CD8-positive, alpha-beta memory T cell (primary cell): ENCODE measurements around the gene SMIM33. TPM values are rescaled to one million over a fixed set of nuclear protein-coding genes. Genes with fewer than 3 reads are reported as not detected.
"Not testable (repeated sequence)": the region's sequence is repeated elsewhere in the genome, so short reads cannot be mapped to it uniquely, and the experiment has no call there.

Experiments
- CTCF ChIA-PET: fragments of 350-600 bp; sonication (Branson Sonifier 250); formaldehyde crosslinking; loops from one replicate; lab custom pipeline; 2021; ENCODE audit warnings: antibody characterized with exemption; lab: Charles Lee
- POLR2A ChIA-PET: fragments of 350-600 bp; sonication (Branson Sonifier 250); formaldehyde crosslinking; loops from one replicate; lab custom pipeline; 2021; ENCODE audit warnings: antibody characterized with exemption; lab: Charles Lee
- DNase-seq, 5 donors: peaks; one replicate each; pipeline versions ENCODE4 v3.0.0 to v3.0.0-alpha.2; 2020 to 2022; ENCODE audit warnings: mixed read lengths in 1 of 5
- H3K27ac ChIP-seq: one replicate; pipeline ENCODE4 v1.7.0; 2013; ENCODE audit warnings: low read depth, mild to moderate bottlenecking, low read length, moderate library complexity
- H3K27me3 ChIP-seq: 2 replicates; pipeline ENCODE4 v1.7.0; 2013; ENCODE audit warnings: low read length, mild to moderate bottlenecking; ENCODE audit not compliant: insufficient read depth, poor library complexity, severe bottlenecking
- H3K36me3 ChIP-seq: 2 replicates; pipeline ENCODE4 v1.7.0; 2013; ENCODE audit warnings: mild to moderate bottlenecking, low read length, moderate library complexity; ENCODE audit not compliant: insufficient read depth
- H3K4me1 ChIP-seq: 2 replicates; pipeline ENCODE4 v1.7.0; 2013; ENCODE audit warnings: mild to moderate bottlenecking, low read length, moderate library complexity; ENCODE audit not compliant: insufficient read depth
- H3K4me3 ChIP-seq: 2 replicates; pipeline ENCODE4 v1.7.0; 2013; ENCODE audit warnings: mild to moderate bottlenecking, low read length
- H3K9me3 ChIP-seq: 2 replicates; pipeline ENCODE4 v1.7.0; 2013; ENCODE audit warnings: mild to moderate bottlenecking, low read length
- H3K27ac Mint-ChIP-seq, 8 donors: one replicate each; pipeline ENCODE4 v1.8.0; 2020 to 2021; ENCODE audit warnings: mixed read lengths in 8 of 8, mild to moderate bottlenecking in 6 of 8, inconsistent platforms in 3 of 8, moderate library complexity in 3 of 8
- H3K27me3 Mint-ChIP-seq, 2 donors: one replicate each; pipeline ENCODE4 v1.8.0; 2020 to 2021; ENCODE audit warnings: mixed read lengths in 2 of 2, mild to moderate bottlenecking in 1 of 2, moderate library complexity in 1 of 2
- H3K36me3 Mint-ChIP-seq, 3 donors: one replicate each; pipeline ENCODE4 v1.8.0; 2020 to 2021; ENCODE audit warnings: mixed read lengths in 3 of 3, inconsistent platforms in 1 of 3, mild to moderate bottlenecking in 1 of 3
- H3K4me1 Mint-ChIP-seq, 3 donors: one replicate each; pipeline ENCODE4 v1.8.0; 2020 to 2021; ENCODE audit warnings: mixed read lengths in 3 of 3, inconsistent platforms in 1 of 3, mild to moderate bottlenecking in 1 of 3
- H3K4me3 Mint-ChIP-seq, 7 donors: one replicate each; pipeline ENCODE4 v1.8.0; 2020 to 2021; ENCODE audit warnings: mixed read lengths in 7 of 7, mild to moderate bottlenecking in 6 of 7, moderate library complexity in 4 of 7, inconsistent platforms in 2 of 7
- H3K9me3 Mint-ChIP-seq, 5 donors: one replicate each; pipeline ENCODE4 v1.8.0; 2020 to 2022; ENCODE audit warnings: mixed read lengths in 5 of 5, mild to moderate bottlenecking in 3 of 5, moderate library complexity in 2 of 5, inconsistent platforms in 1 of 5
- polyA plus RNA-seq: library from polyadenylated mRNA; unstranded; fragments of 300-500 nt; fragmentation: Illumina TruSeq; gene quantifications from one replicate; pipeline ENCODE4 v1.2.3, GENCODE V29; 2021
- total RNA-seq, 2 experiments: library from RNA; stranded (reverse); gene quantifications; one replicate each; pipeline ENCODE4 v1.2.3, GENCODE V29; 2021

SMIM33 gene
- total and polyA plus RNA-seq, 3 experiments from 2014 or later: 0.11 to 1.1 (median 0.28) TPM

- peaks cover 42 to 69% (median 61%) of the 10 kb centered on the region in 3 donors for H3K4me1 Mint-ChIP-seq
- not testable (repeated sequence) for H3K27ac ChIP-seq, H3K27ac Mint-ChIP-seq, H3K4me3 ChIP-seq, H3K9me3 Mint-ChIP-seq, H3K9me3 ChIP-seq, H3K4me3 Mint-ChIP-seq, DNase-seq, H3K27me3 Mint-ChIP-seq, H3K27me3 ChIP-seq
- Histone ChIP-seq H3K36me3 (peaks cover 34% of the 10 kb centered on the region), H3K4me1 (peaks cover 70% of the 10 kb centered on the region)
- H3K36me3 Mint-ChIP-seq: peaks cover 0 to 55% (median 9%) of the 10 kb centered on the region in 3 donors
- CTCF ChIA-PET: interaction anchor here (0.7 to 2.1 kb wide), 3 partner anchors 35 to 200 kb away, joined by 3 to 7 read pairs (median 4); no protein-coding TSS in a partner anchor
- POLR2A ChIA-PET: interaction anchor here (1.1 kb wide), 1 partner anchor 10 kb away, joined by 3 read pairs; no protein-coding TSS in a partner anchor
These were observed 8.9 kb downstream of the SMIM33 start for GRCh38 chr5:139479729-139480128.

GRCh38 chr5:139481122-139481533, 10.3 kb downstream of the SMIM33 start:
- H3K4me3 Mint-ChIP-seq: peak overlapping the region; percentile 86 to 90 (median 88)
- H3K36me3 Mint-ChIP-seq: peaks cover 0 to 42% (median 4%) of the 10 kb centered on the region in 3 donors
- CTCF ChIA-PET: interaction anchor here (1.1 to 3.1 kb wide), 5 partner anchors 10 to 61 kb away, joined by 3 to 26 read pairs (median 7); partner anchors contain the start of gene SMIM33
- Histone ChIP-seq H3K27ac (peak overlapping the region; percentile 82), H3K36me3 (peaks cover 27% of the 10 kb centered on the region), H3K9me3 (no peaks in the 10 kb centered on the region), H3K4me1 (peaks cover 56% of the 10 kb centered on the region), H3K27me3 (no peaks in the 10 kb centered on the region), H3K4me3 (peak overlapping the region; percentile 94)
- H3K4me1 Mint-ChIP-seq: peaks cover 30 to 55% (median 52%) of the 10 kb centered on the region in 3 donors
- POLR2A ChIA-PET: interaction anchor here (0.6 to 2.3 kb wide), 8 partner anchors 10 to 1016 kb away, joined by 3 to 18 read pairs (median 4); partner anchors contain the start of genes CXXC5, DNAJC18, EGR1 and SMIM33
- H3K9me3 Mint-ChIP-seq: no peaks in the 10 kb centered on the region
- no peak for DNase-seq
- peak overlapping the region; percentile 75 to 97 (median 88) for H3K27ac Mint-ChIP-seq
- H3K27me3 Mint-ChIP-seq: no peaks in the 10 kb centered on the region

GRCh38 chr5:139481580-139482049, 10.8 kb downstream of the SMIM33 start:
- Histone ChIP-seq H3K4me1 (peaks cover 52% of the 10 kb centered on the region), H3K27me3 (no peaks in the 10 kb centered on the region), H3K36me3 (peaks cover 24% of the 10 kb centered on the region), H3K4me3 (peak overlapping the region; percentile 94), H3K9me3 (no peaks in the 10 kb centered on the region), H3K27ac (peak overlapping the region; percentile 82)
- peaks cover 28 to 52% (median 49%) of the 10 kb centered on the region in 3 donors for H3K4me1 Mint-ChIP-seq
- peak overlapping the region; percentile 85 to 98 (median 90) for H3K27ac Mint-ChIP-seq
- POLR2A ChIA-PET: interaction anchor here (0.6 to 2.3 kb wide), 12 partner anchors 8 to 1016 kb away, joined by 3 to 18 read pairs (median 4); partner anchors contain the start of genes CXXC5, DNAJC18, EGR1 and SMIM33
- no peaks in the 10 kb centered on the region for H3K9me3 Mint-ChIP-seq
- CTCF ChIA-PET: interaction anchor here (0.8 to 3.1 kb wide), 12 partner anchors 10 to 188 kb away, joined by 3 to 26 read pairs (median 4); partner anchors contain the start of genes DNAJC18, MATR3 and SMIM33
- H3K4me3 Mint-ChIP-seq: peak overlapping the region; percentile 86 to 90 (median 88)
- no peak for DNase-seq
- peaks cover 0 to 40% (median 4%) of the 10 kb centered on the region in 3 donors for H3K36me3 Mint-ChIP-seq
- no peaks in the 10 kb centered on the region for H3K27me3 Mint-ChIP-seq

- H3K27ac ChIP-seq: peak within 1 kb of the TSS; percentile 82
- peaks cover 28 to 51% (median 49%) of the 10 kb centered on the region in 3 donors for H3K4me1 Mint-ChIP-seq
- peak within 1 kb of the TSS; percentile 85 to 98 (median 90) for H3K27ac Mint-ChIP-seq
- CTCF ChIA-PET: interaction anchor here (0.7 to 3.1 kb wide), 17 partner anchors 11 to 189 kb away, joined by 3 to 26 read pairs (median 3); partner anchors contain the start of genes DNAJC18, MATR3 and SMIM33
- H3K9me3 Mint-ChIP-seq: no peaks in the 10 kb centered on the region
- H3K27me3 ChIP-seq: no peaks in the 10 kb centered on the region
- H3K4me3 ChIP-seq: peak within 1 kb of the TSS; percentile 94
- peaks cover 0 to 34% (median 4%) of the 10 kb centered on the region in 3 donors for H3K36me3 Mint-ChIP-seq
- peaks cover 24% of the 10 kb centered on the region for H3K36me3 ChIP-seq
- H3K27me3 Mint-ChIP-seq: no peaks in the 10 kb centered on the region
- no peaks in the 10 kb centered on the region for H3K9me3 ChIP-seq
- DNase-seq: peak; percentile 43 to 85 (median 78)
- peaks cover 52% of the 10 kb centered on the region for H3K4me1 ChIP-seq
- H3K4me3 Mint-ChIP-seq: peak within 1 kb of the TSS; percentile 86 to 90 (median 88)
- POLR2A ChIA-PET: interaction anchor here (0.6 to 2.3 kb wide), 18 partner anchors 9 to 228 kb away, joined by 3 to 18 read pairs (median 4); partner anchors contain the start of genes CXXC5, DNAJC18, ECSCR and SMIM33
These were observed 11.5 kb downstream of the SMIM33 start, which contains the start of gene STING1 for GRCh38 chr5:139482050-139482889. TSS of gene STING1 (minus strand) at chr5:139482758. CDS start at chr5:139481704, 1,054 bp downstream.

GRCh38 chr5:139482890-139483208, 12.0 kb downstream of the SMIM33 start:
- Mint-ChIP-seq H3K4me1 (peaks cover 28 to 46% (median 45%) of the 10 kb centered on the region in 3 donors), H3K36me3 (peaks cover 0 to 28% (median 4%) of the 10 kb centered on the region in 3 donors), H3K4me3 (peak overlapping the region; percentile 86 to 90 (median 88)), H3K27ac (peak overlapping the region; percentile 85 to 98 (median 90))
- H3K27me3 Mint-ChIP-seq, H3K9me3 Mint-ChIP-seq, H3K9me3 ChIP-seq, H3K27me3 ChIP-seq, DNase-seq: not testable (repeated sequence)
- Histone ChIP-seq H3K36me3 (peaks cover 20% of the 10 kb centered on the region), H3K4me1 (peaks cover 47% of the 10 kb centered on the region), H3K27ac (peak overlapping the region; percentile 82), H3K4me3 (peak overlapping the region; percentile 94)
- POLR2A ChIA-PET: interaction anchor here (0.6 to 2.3 kb wide), 10 partner anchors 12 to 228 kb away, joined by 3 to 18 read pairs (median 4); partner anchors contain the start of genes DNAJC18, ECSCR, SMIM33 and SPATA24
- CTCF ChIA-PET: interaction anchor here (0.7 to 3.1 kb wide), 12 partner anchors 14 to 62 kb away, joined by 3 to 26 read pairs (median 4); partner anchors contain the start of gene DNAJC18

GRCh38 chr5:139486201-139486600, 15.4 kb downstream of the SMIM33 start:
- Mint-ChIP-seq H3K9me3 (no peaks in the 10 kb centered on the region), H3K27me3 (peaks cover 0 to 2% of the 10 kb centered on the region in 2 donors), H3K36me3 (peaks cover 0 to 4% (median 0%) of the 10 kb centered on the region in 3 donors), H3K4me1 (peaks cover 16 to 29% (median 26%) of the 10 kb centered on the region in 3 donors), H3K27ac (no peak overlapping the region), H3K4me3 (no peak overlapping the region)
- ChIA-PET POLR2A (interaction anchor here (0.6 to 0.7 kb wide), 2 partner anchors 24 to 28 kb away, joined by 3 to 6 read pairs; no protein-coding TSS in a partner anchor), CTCF (no interaction called here)
- no peak for DNase-seq
- H3K27ac ChIP-seq: no peak overlapping the region
- H3K4me1 ChIP-seq: peaks cover 23% of the 10 kb centered on the region
- H3K27me3 ChIP-seq: no peaks in the 10 kb centered on the region
- no peaks in the 10 kb centered on the region for H3K36me3 ChIP-seq
- H3K9me3 ChIP-seq: no peaks in the 10 kb centered on the region
- no peak overlapping the region for H3K4me3 ChIP-seq

GRCh38 chr5:139488260-139488659, 17.5 kb downstream of the SMIM33 start:
- H3K4me3 Mint-ChIP-seq: peak overlapping the region in 1 of 7 donors; percentile 34

More at GRCh38 chr5:139488260-139488659, 17.5 kb downstream of the SMIM33 start:
- Mint-ChIP-seq H3K4me1 (peaks cover 3 to 16% (median 16%) of the 10 kb centered on the region in 3 donors), H3K9me3 (no peaks in the 10 kb centered on the region), H3K27me3 (peaks cover 0 to 2% of the 10 kb centered on the region in 2 donors), H3K27ac (peak overlapping the region in 2 of 8 donors; percentile 68 to 77), H3K36me3 (no peaks in the 10 kb centered on the region)
- H3K27me3 ChIP-seq: no peaks in the 10 kb centered on the region
- no peaks in the 10 kb centered on the region for H3K9me3 ChIP-seq
- no peak overlapping the region for H3K4me3 ChIP-seq
- CTCF ChIA-PET: interaction anchor here (1.1 kb wide), 1 partner anchor 29 kb away, joined by 3 read pairs; no protein-coding TSS in a partner anchor
- no peaks in the 10 kb centered on the region for H3K36me3 ChIP-seq
- POLR2A ChIA-PET: no interaction called here
- no peak for DNase-seq
- no peak overlapping the region for H3K27ac ChIP-seq
- H3K4me1 ChIP-seq: peaks cover 11% of the 10 kb centered on the region
